GDM1 (cell line): ENCODE data around the gene RGS19.
A peak's percentile ranks its signal among the peaks of the same experiment; 100 is the strongest.
"Not testable (repeated sequence)": the region's sequence is repeated elsewhere in the genome, so short reads cannot be mapped to it uniquely, and the experiment has no call there.

Source experiments
- DNase-seq: peaks from one replicate; lab custom pipeline; 2025; lab: John Stamatoyannopoulos, UW

RGS19 gene

DNA sequence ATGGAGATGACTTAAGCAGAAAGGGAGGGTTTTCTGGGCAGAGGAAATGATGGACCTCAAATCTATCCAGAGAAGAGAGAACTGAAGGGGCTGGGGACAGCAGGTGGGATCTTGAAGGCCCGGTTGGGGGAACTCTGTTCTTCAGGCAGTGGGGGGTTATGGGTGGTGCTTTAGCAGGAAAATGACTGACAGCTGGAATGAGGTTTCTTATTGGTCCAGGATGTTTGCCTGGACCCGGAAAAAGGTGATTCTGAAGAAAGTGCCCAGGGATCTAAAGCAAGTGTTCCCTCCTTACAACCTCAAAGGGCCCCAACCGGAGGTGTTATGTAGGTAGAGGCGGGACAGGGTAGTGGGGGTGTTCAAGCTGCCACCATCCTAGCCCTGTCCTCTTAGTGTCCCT is 16.1 kb upstream of the RGS19 start:
- DNase-seq, result no peak

DNA sequence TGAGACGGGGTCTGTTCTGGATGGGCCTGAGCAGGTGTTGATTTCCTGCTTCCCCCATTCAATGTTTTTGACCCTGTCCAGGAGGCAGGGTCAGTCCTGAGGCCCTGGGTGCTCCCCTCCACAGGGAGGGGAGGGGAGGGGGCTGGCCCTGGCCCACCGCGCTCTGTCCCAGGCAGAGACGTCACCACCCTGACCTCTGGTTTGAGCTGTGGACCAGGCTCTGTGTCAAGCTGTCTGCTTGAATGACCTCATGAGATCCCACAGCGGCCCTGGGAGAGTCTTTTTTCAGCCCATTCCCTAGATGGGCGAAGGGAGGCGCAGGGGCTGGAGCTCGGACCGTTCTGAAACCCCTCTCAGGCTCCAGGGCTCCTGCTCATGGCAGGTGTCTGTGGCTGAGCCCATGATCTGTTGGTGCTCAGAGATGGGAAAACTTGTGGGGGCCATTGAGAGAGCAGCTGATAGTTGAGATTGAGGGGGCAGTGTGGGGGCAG is 13.7 kb upstream of the RGS19 start:
- no peak for DNase-seq

DNA sequence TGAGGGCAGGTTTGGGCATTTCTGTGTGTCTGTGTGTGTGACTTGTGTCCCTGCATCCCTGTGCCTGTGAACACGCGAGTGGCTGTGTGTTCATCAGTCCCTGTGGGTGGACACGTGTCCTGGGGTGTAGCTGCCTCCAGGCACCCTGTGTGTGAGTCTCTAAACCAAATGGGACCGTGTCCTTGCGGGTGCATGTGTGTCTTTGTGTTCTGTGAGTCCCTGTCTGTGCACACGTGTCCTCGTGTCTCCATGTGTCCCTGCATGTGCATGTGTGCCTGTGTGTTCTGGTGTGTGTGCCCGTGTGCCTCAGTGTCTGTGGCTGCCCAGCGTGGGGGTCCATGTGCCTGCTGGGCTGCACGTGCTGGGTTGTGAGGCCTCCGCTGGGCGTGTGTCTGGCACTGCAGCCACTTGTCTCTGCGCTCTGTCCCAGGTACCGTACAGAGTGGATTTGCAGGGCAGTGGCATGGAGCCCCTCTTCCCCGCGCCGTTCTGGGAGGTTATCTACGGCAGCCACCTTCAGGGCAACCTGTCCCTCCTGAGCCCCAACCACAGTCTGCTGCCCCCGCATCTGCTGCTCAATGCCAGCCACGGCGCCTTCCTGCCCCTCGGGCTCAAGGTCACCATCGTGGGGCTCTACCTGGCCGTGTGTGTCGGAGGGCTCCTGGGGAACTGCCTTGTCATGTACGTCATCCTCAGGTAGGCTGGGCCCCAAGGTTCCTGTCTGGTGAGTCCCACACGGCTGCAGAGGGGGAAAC is 13.1 kb upstream of the RGS19 start:
- no peak for DNase-seq

DNA sequence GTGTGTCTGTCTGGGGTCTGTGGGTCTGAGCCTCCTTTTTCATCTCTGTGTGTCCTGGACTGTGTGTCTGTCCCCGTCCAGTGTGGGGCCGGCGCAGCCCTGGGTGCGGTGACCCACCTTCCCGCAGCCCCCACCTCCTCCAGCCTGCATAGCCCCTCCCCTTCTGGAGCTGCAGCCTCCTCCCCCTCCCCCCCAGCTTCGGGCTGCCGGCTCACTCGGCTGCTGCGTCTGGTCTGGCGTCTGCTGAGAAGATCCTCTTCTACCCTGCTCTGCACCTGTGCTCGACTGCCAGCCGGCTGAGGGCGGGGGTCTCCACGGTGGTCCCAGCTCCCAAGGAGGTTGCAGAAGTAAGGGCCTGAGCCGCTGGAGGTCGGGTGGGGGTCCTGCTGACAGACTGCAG is 12.5 kb upstream of the RGS19 start:
- DNase-seq, result no peak

GRCh38 chr20:64091340-64091739 is 12.0 kb upstream of the RGS19 start:
- DNase-seq, result no peak

DNA sequence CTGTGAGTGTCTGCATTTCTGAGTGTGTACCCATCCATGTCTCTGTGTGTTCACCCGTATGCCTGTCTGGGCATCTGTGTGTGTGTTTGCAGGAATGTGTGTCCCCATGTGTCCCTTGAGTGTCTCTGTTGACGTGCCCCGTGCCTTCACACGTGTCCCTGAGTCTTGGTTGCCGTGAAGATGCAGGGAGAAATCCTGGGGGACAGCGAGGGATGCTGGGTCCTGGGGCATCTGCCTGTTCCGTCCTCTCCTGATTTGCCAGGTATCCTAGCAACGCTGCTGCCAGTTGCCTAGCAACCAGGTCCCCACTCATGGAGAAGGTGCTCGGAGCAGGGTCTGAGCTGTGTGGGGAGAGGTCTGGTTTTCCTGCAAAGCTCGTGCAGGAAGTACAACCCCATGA is 10.8 kb upstream of the RGS19 start:
- DNase-seq, result no peak

DNA sequence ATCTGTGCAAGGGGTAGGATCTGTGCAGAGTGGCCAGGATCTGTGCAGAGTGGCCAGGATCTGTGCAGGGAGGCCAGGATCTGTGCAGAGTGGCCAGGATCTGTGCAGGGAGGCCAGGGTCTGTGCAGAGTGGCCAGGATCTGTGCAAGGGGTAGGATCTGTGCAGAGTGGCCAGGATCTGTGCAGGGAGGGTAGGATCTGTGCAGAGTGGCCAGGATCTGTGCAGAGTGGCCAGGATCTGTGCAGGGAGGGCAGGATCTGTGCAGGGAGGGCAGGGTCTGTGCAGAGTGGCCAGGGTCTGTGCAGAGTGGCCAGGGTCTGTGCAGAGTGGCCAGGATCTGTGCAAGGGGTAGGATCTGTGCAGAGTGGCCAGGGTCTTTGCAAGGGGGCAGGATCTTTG is 9.3 kb upstream of the RGS19 start:
- DNase-seq, result not testable (repeated sequence)

- DNase-seq, result not testable (repeated sequence)
These were observed 8.0 kb upstream of the RGS19 start for GRCh38 chr20:64087226-64087825.

DNA sequence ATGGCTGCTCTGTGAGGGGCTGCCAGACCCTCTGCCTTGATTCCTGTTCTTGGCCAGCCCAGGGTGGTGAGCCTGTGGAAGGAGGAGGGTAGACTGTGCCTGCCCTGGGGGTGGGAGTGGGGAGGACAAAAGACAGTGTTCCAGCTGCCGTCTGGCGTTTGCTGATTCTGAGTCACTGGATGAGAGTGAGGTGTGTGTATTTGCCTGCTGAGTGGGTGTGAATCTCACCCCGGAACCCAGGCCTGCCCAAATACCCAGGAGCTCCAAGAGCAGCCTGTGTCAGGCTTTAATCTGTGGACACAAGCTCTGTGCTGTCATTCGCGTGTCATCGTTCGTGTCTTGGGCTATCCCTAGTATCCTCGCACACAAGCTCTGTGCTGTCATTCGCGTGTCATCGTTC is 7.5 kb upstream of the RGS19 start:
- DNase-seq, result no peak

DNA sequence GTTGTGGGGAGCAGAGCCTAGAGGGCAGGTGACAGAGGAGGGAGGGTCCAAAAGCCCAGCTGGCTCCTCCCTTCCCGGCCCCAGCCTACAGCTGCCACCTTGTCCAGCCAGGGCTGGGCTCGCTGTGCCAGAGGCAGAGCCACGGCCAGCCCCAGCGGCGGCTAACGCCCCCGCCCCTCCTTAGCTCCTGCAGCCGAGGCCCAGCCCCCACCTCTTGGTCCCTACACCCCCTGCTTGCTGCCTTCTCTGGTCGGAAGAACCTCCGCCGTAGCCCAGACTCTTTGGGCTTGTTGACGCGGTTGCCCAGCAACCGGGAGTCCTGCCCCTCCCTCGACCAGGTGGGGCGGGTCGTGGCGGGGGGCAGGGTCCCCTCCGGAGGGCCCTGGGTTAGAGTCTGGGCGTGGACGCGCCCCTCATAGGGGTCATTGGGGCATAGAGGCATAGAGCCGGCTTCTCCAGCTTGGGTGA is 5.4 kb upstream of the RGS19 start:
- DNase-seq, result no peak

GRCh38 chr20:64083804-64084684 is 4.7 kb upstream of the RGS19 start, which contains the start of gene LKAAEAR1:
TSS of gene LKAAEAR1 (minus strand) at chr20:64084398. CDS start at chr20:64084219, 179 bp downstream.
- no peak for DNase-seq

DNA sequence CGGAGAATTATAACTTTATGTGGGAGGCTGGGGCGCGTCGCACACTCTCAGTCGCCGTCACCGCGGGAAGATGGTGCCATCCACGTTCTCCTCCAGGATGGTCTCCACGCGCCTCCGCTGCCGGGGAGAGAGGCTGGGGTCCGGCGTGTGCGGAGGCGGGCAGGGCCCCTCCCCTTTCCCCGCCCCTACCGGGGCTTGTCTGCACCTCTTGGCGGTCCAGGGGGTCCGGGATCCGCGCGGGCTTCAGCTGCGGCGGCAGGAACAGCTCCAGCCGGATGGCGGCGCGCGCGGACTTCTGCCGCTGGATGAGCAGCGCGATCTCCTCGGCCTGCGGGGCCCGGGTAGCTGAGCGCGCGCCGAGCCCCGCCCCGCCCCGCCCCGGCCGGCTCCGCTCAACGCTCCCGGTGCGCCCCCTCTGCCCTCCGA is 4.1 kb upstream of the RGS19 start:
- DNase-seq, result peak; percentile 88

- no peak for DNase-seq
These were observed 3.6 kb upstream of the RGS19 start for GRCh38 chr20:64082820-64083377.

GRCh38 chr20:64082126-64082731 is 2.9 kb upstream of the RGS19 start:
- peak; percentile 55 for DNase-seq

- DNase-seq, result no peak
These were observed 2.3 kb upstream of the RGS19 start for GRCh38 chr20:64081624-64081964.

DNA sequence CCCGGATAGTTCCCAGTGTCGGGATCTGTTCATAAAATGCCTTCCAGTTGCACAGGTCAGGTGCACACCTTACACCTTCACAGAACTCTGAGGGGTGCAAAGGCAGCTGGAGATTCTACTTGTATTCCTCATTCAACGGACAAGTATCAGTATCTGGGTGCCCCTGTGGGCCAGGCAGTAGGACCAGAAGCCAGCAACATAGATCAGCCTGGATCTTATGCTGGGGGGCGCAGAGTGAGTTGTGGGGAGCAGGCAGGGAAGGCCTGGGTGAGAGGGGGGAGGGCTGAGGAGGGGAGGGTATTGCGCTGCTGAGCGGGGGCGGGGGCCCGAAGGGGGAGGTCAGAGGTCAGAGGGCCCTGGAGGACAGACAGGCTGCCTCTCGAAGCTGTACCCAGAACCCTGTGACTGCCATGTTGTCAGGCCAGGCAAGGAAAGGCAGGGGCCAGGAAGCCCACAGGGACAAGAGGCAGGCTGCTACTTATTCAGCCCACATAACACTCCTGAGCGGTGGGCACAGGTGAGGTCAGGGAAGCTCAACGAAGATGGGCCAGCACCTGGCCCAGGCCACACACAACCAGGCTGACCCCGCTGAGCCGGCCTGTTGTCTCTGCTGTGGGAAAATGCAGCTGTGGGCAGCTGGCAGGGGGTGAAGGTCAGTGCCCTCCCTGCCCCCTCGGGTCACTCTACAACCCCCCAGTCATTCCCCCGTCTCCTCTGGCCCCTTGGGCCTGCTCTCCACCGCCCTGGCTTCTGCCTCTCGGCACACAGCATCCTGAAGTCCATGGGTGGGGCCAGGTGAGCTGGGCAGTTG is 1.7 kb upstream of the RGS19 start:
- DNase-seq, result no peak

DNA sequence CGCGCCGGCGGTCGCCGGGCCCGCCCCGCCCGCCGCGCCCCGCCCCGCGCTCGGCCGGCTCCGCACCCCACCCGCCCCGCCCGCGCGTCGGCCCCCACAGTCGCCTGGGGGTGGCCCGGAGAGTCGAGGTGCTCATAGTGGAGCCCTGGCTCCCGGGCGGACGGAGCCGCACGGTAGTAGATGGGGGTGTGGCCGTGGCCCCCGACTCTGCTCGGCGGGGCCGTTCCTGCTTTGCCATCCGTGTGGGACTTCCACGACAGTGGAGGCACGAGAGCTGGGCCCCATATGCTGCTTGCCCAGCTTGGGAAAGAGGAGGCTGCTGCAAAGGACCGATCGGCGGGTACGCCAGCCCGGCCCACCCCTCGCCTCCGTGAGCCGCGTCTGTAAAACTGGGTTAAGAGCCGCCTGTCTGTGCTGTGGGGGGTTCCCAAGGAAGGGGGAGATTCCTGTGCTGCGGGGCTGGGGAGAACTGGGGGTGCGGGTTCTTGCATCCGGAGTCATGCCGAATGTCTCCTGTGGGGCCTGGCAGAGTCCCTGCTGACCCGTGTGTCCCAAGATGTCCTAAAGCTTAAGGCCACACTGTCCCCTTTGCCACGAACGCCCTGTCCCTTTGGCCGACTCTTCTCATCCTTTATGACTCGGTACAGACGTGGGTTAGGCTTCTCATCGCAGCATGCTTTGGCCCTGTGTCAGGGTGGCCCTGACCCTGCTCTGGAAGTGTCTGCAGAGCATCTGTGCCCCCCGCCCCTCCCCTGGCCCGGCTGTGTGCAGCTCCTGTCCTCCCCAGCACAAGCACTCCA is 895 bp upstream of the RGS19 start, which contains the start of gene OPRL1:
Gene OPRL1, plus strand, starts transcription at position 70 of the 800 bp plus-strand sequence. CDS start 12,639 bp downstream, outside the sequence.
- DNase-seq, result no peak

GRCh38 chr20:64078934-64079272 is 415 bp downstream of the RGS19 start:
- DNase-seq, result no peak

DNA sequence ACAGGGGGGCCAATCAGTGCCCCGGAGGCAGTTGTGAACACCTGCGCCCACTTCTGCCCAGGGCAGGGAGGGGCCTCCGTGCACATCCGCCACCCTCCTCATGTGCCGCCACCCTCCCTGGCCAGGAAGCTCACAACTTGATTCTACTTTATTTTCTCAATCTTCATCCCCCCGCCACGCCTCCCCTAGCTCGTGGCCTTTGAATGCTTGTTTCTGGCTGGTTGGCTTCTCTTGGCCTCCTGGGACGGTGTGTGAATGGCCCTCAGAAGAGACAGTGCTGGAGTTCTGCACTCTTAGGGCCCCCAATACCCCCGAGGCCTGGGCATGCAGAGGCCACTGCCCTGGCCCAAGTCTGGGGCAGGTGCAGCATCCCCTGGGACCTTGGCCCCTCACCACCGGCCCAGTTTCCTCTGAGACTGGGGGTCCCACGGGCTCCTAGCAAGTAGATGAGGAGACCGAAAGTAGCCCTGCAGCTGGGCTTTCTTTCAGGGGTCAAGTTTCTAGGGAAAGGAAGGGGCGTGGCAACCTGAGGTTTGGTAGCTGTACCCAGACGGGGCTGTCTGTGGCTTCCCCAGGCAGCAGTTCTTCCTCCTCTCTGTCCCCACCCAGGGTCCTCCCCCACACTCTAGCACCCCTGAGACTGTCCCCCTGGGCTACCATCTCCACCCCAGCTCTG is 1.3 kb downstream of the RGS19 start:
- peak; percentile 75 for DNase-seq

DNA sequence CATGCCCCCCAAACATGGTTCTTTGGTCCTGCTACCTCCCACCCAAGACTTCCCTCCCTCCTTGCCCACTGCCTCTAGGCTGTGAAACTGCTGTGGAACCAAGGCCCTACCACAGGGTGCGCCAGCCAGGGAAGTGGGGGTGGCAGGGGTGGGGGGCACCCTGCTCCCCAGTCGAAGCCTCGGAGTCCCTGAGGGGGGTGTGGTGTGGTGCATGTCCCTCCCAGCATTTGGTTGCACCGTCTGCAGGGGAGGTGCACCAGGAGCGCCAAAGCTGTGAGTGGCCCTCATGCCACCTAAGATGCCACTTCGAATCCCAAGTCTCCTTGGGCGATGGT is 1.8 kb downstream of the RGS19 start:
- no peak for DNase-seq
